Measurements from ENCODE around the gene PRIM1.

- no peak for TF ChIP-seq SP2 (tag by site-specific recombination; IDR thresholded peaks at IDR 0.05)
- no peak for TF ChIP-seq ZNF24 (tag by site-specific recombination; IDR thresholded peaks at IDR 0.05)
- TF ChIP-seq, protein P1, sequence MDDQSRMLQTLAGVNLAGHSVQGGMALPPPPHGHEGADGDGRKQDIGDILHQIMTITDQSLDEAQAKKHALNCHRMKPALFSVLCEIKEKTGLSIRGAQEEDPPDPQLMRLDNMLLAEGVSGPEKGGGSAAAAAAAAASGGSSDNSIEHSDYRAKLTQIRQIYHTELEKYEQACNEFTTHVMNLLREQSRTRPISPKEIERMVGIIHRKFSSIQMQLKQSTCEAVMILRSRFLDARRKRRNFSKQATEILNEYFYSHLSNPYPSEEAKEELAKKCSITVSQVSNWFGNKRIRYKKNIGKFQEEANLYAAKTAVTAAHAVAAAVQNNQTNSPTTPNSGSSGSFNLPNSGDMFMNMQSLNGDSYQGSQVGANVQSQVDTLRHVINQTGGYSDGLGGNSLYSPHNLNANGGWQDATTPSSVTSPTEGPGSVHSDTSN (CRISPR knock-in tag; IDR thresholded peaks at IDR 0.05), result no peak
Measured at GRCh38 chr12:56785141-56785865, 33.2 kb upstream of the PRIM1 start.
